NCI-H524 treated with DMSO at 0.1 percent for 48 hours (cell line): ENCODE results near the gene TFF3.

ENCODE experiments used
- DNase-seq: peaks from one replicate; lab custom pipeline; 2025; lab: John Stamatoyannopoulos, UW

TFF3 gene

GRCh38 chr21:42320791-42321190 lies 5.6 kb upstream of the TFF3 start:
- DNase-seq = no peak

GRCh38 chr21:42319851-42320572 lies 4.8 kb upstream of the TFF3 start:
- DNase-seq = no peak

- DNase-seq = no peak
Measured at GRCh38 chr21:42319376-42319775, 4.2 kb upstream of the TFF3 start.

- DNase-seq = no peak
Measured at GRCh38 chr21:42317826-42318746, 2.9 kb upstream of the TFF3 start.

GRCh38 chr21:42317341-42317741 lies 2.1 kb upstream of the TFF3 start:
- no peak for DNase-seq

GRCh38 chr21:42316891-42317290 lies 1.7 kb upstream of the TFF3 start:
- no peak for DNase-seq

- no peak for DNase-seq
Measured at GRCh38 chr21:42314616-42315295, 453 bp downstream of the TFF3 start.

DNA sequence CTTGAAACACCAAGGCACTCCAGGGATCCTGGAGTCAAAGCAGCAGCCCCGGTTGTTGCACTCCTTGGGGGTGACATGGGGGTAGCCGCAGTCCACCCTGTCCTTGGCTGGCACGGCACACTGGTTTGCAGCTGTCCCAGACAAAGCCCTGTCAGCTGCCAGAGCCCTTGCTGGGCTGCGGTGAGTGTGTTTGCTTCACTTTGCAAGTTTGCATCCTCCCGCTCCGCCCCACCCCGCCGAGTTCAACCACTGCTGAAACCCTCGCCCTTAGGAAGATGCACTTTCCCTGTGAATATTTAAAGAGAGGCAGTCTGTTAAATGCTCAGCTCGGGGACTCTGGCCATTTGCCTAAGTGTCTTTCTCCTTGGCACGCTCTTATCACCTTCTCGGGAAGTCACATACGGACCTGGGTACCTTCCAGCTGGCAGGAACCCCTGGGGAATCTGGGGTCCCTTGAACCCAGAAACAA lies 1.7 kb downstream of the TFF3 start:
- DNase-seq = peak; percentile 21

DNA sequence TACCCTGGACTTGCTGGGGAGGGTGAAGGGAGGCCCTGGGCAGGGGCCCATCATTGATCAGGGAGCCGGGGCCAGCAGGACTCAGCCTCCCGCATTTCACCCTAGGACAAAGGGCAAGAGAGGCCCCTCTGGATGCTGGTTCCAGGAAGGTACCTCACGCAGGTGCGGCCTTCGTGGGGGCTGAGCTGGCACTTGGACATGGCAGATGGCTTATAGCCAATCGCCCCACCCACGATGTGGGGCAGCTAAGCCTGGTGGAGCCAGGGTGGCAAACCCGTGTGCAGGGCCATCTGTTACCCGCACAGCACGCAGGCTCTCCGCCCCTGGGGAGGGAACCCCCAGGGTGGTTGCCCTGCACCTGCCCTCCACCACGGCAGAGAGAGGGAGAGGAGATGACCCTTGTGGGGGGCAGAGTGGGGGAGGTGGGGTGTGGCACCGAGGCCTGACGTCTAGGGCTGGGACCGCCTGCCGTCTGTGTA lies 2.5 kb downstream of the TFF3 start:
- peak; percentile 44 for DNase-seq

DNA sequence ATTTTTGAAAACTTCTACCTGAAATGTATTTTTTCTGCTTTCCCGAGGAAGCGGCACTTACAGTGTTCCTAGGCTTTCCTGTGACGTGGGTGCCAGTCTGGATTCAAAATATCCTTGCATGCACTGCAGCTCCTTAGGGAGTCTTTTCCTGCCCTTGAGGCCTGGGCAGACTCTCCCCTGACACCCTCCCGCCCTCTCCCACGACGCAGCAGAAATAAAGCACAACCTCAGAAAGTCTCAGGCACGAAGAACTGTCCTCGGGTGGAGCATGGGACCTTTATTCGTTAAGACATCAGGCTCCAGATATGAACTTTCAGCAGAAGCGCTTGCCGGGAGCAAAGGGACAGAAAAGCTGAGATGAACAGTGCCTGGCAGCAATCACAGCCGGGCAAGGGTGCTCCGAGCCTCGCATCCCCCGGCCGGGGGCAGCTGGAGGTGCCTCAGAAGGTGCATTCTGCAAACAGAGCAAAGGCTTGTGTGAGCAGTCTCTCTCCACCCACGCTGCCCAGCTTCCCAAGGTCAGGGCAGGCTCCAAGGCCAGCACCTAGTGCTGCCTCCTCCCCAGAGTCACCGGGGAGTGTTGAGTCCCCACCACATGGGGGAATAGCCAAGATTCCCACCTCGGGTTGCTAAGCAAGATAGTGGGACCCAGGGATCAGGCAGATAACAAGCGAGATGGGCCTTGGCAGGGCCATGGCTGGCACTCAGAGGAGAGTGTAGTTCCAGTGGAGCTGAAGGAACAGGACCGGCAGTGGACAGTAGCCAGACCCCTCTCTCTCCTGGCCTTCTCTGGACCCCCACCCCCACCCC lies 3.2 kb downstream of the TFF3 start:
- no peak for DNase-seq

DNA sequence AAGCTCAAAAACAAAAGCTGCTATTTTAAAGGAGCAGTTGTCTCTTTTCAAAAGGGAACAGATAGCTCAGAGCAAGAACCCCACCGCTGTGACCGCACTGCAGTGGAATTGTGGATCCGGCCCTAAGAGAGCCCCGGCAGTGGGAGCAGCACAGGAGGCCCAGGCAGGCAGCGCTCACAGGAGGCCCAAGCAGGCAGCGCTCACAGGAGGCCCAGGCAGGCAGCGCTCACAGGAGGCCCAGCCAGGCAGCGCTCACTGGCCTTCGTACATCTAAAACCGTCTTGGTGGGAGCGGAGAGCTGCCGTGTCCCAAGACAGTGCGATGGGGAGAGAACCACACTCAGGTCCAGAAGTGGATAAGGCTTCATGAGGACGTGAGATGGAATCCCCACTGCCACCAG lies 4.0 kb downstream of the TFF3 start:
- no peak for DNase-seq

- no peak for DNase-seq
Measured at GRCh38 chr21:42310411-42311001, 4.7 kb downstream of the TFF3 start.

DNA sequence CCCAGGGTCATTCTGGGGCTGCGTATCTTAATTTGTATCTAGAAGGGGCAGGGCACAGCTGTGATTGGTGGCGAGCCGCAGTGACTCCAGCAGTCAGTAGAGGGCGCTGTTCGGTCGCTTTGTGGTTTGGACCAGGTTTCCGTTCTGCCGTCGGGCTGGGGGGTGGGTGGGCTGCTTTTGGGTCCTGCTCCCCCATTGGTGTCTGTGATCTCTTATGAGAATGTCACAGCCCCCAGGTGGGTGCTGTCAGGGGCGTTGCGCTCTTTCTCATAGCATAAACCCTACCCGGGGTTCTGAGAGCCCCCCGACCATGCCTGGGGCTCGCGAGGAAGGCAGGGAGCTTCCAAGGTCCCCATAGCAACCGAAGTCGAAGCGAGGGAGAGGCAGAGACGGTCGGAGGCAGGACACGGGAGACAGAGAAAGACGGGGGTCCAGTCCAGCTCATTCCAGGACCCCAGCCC lies 5.4 kb downstream of the TFF3 start:
- DNase-seq = peak; percentile 24

DNA sequence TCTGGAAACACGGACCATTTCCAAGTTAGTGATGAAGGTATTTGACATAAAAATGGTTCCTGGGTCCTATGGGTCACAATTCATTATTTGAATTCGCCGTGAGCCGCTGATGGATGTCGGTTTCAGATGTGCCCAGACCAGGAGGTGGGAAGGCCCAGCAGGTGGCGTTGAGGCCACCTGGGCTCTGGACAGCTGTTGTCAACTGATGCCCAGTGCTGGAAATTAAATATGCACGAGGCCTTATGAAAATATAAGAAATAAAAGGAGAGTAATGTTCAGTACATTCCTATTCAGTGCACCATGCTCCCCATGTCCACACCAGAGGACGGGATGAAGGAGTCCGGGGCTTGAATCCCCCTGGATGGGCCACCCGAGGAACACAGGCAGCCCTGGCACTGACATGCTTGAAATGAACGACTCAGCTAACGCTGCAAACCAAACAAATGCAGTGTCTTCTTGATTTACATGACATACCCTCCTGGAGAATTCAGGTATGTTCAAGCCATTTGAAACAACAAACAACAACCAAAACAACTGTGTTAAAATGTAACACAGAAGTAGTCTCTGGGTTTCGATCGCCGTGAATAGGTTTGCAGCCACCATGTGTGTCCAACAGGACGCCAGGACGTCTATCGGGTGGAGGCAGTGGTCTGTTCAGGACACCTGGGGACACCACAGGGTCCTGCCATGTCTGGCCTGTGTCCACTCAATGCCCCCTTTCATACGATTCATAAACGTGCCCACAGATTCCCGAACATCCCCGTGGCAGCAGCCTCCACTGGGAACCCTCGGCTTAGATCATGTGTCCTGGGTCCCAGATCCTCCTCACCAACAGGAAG lies 6.1 kb downstream of the TFF3 start:
- no peak for DNase-seq

DNA sequence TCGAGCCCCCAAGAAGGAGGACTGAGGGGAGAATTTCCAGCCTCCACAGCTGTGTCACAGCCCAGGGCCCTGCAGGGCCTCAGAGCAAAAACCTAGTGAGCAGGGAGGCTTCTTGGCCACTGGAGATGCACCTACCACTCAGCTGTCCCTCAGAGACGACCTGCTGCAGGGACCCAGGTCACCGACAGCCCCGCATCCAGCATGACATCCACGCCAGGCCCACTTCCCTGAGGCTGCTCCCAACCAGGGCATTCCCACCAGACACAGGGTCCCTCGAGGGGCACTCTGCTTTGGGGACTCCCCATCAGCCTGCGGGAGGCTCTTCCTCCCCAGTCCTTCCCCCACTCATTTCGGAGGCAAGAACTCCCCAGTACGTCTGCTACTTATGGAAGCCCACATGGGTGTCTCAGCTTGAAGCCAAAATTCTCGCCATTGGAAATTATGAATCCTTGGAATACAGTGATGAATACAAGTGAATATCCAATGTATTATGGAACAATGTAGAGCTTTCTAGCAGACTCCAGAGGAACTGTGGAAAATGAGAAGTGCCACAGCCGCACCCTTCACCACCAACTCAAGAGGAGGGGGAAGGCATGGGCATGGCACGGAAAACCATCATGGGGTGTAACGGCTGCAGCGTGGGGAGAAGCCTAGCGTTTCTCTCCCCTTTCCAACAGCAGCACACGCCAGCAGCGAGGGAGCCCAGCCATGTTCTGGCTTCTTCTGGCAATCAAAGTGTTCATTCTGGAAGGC lies 6.9 kb downstream of the TFF3 start:
- DNase-seq = no peak

GRCh38 chr21:42307106-42307505 lies 8.1 kb downstream of the TFF3 start:
- no peak for DNase-seq

DNA sequence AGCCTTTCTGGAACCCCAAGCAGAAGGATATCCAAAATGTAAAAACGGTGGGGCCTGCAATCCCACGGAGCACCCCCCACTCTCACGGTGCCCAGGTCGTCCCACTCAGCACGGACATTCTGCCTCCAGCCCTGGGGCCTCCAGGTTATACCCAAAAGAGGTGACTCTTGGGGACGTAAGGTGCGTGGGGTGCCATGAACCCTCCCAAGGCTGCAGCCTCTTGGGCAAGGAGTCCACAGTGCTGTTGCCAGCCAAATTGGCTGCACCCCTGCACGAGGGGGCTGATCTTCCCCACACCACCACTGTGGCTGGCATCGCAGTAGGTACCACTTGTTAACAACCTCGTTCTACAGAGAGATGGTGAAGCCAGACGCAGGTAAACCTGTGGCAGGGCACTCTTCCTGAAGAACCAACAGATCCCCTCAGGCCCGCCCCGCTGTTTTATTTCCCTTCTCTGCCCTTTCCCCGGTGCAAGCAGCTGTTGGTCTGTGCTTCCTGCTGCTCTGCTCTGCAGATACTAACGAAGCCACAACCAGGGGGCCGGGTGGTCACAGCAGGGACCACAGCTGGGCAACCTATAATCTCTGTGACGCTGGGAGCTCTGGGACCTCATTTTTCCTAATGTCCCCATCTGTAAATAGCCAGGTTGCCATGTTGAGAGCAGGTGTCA lies 8.7 kb downstream of the TFF3 start:
- peak; percentile 91 for DNase-seq

- no peak for DNase-seq
Measured at GRCh38 chr21:42305707-42306147, 9.5 kb downstream of the TFF3 start.
